HL-60 (cell line): Measurements from ENCODE around the gene FANCC.

Source experiments
- DNase-seq, 2 experiments: peaks; one replicate each; pipeline ENCODE4 v3.0.0-alpha.2; 2010 to 2020; ENCODE audit warnings: low read depth in 1 of 2, low spot score in 1 of 2
- H3K27ac ChIP-seq: fragments of 250-450 bp; sonication (Bioruptor Pico); replicated peaks from 2 replicates; pipeline ENCODE4 v1.5.1; 2020; ENCODE audit warnings: mild to moderate bottlenecking, moderate library complexity
- H3K27me3 ChIP-seq: fragments of 250-450 bp; sonication (Bioruptor Pico); 2 replicates; pipeline ENCODE4 v1.5.1; 2021; ENCODE audit warnings: mild to moderate bottlenecking, moderate library complexity; ENCODE audit not compliant: insufficient read depth, poor library complexity, severe bottlenecking
- H3K4me3 ChIP-seq: replicated peaks from 2 replicates; pipeline ENCODE4 v1.5.1; 2011; ENCODE audit warnings: mild to moderate bottlenecking, control low read depth, low read length; ENCODE audit not compliant: insufficient read depth
- GABPA ChIP-seq: IDR thresholded peaks from 2 replicates; pipeline ENCODE4 v1.6.1; 2012; ENCODE audit warnings: low read depth
- POLR2AphosphoS5 ChIP-seq: IDR thresholded peaks from 2 replicates; pipeline ENCODE4 v1.6.1; 2012; ENCODE audit warnings: low read depth
- SPI1 ChIP-seq: IDR thresholded peaks from 2 replicates; pipeline ENCODE4 v1.6.1; 2012; ENCODE audit warnings: low read depth, mild to moderate bottlenecking, borderline replicate concordance
- TF ChIP-seq, protein P1 (sequence below): IDR thresholded peaks from 2 replicates; pipeline ENCODE4 v1.6.1; 2012; ENCODE audit warnings: low read depth; ENCODE audit not compliant: insufficient replicate concordance
- TF ChIP-seq, protein P2 (sequence below): IDR thresholded peaks from one replicate; pipeline ENCODE4 v1.5.1; 2011; ENCODE audit warnings: low read length, control low read depth, inconsistent platforms; ENCODE audit not compliant: insufficient read depth

Gene FANCC

DNA sequence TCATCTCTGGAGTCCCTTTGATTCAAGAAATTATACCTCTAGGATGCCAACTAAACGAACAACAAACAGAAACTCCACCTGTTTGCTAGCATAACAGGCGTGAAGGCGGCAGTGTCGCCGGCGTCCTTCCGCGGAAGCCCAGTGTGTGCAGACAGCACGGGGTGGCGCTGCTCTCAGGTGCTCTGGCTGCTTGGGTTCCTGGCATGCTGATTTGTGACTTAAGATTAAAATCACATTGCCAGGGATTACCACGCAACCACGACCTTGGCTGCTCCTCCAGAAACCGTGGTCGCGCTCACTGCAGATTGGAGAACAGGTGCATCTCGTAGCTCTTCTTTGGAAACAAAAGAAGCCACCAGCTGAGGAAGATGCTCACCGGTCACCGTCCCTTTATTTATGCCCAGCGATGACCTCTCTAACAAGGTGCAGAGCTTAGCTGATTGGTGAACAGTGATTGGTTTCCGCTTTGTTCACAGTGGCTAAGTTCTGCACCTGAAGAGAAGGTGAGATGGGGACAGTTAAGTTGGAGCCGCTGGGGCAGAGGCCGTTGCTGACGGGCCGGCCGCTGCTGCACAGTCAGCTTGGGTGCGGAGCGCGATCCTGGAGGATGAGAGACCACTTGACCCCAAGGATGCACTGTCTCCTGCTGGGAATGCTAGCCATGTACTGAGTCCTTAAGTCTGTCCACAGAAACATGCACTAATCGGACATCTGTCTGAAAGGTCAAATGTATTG is 232.3 kb downstream of the FANCC start:
- DNase-seq: no peak
- Histone ChIP-seq H3K27me3 (no peaks in the 10 kb centered on the region), H3K4me3 (no peak overlapping the region), H3K27ac (no peak overlapping the region)
- TF ChIP-seq SPI1 (no peak), POLR2AphosphoS5 (no peak), GABPA (no peak)
- TF ChIP-seq, protein P1, sequence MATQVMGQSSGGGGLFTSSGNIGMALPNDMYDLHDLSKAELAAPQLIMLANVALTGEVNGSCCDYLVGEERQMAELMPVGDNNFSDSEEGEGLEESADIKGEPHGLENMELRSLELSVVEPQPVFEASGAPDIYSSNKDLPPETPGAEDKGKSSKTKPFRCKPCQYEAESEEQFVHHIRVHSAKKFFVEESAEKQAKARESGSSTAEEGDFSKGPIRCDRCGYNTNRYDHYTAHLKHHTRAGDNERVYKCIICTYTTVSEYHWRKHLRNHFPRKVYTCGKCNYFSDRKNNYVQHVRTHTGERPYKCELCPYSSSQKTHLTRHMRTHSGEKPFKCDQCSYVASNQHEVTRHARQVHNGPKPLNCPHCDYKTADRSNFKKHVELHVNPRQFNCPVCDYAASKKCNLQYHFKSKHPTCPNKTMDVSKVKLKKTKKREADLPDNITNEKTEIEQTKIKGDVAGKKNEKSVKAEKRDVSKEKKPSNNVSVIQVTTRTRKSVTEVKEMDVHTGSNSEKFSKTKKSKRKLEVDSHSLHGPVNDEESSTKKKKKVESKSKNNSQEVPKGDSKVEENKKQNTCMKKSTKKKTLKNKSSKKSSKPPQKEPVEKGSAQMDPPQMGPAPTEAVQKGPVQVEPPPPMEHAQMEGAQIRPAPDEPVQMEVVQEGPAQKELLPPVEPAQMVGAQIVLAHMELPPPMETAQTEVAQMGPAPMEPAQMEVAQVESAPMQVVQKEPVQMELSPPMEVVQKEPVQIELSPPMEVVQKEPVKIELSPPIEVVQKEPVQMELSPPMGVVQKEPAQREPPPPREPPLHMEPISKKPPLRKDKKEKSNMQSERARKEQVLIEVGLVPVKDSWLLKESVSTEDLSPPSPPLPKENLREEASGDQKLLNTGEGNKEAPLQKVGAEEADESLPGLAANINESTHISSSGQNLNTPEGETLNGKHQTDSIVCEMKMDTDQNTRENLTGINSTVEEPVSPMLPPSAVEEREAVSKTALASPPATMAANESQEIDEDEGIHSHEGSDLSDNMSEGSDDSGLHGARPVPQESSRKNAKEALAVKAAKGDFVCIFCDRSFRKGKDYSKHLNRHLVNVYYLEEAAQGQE: no peak
- TF ChIP-seq, protein P2, sequence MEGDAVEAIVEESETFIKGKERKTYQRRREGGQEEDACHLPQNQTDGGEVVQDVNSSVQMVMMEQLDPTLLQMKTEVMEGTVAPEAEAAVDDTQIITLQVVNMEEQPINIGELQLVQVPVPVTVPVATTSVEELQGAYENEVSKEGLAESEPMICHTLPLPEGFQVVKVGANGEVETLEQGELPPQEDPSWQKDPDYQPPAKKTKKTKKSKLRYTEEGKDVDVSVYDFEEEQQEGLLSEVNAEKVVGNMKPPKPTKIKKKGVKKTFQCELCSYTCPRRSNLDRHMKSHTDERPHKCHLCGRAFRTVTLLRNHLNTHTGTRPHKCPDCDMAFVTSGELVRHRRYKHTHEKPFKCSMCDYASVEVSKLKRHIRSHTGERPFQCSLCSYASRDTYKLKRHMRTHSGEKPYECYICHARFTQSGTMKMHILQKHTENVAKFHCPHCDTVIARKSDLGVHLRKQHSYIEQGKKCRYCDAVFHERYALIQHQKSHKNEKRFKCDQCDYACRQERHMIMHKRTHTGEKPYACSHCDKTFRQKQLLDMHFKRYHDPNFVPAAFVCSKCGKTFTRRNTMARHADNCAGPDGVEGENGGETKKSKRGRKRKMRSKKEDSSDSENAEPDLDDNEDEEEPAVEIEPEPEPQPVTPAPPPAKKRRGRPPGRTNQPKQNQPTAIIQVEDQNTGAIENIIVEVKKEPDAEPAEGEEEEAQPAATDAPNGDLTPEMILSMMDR: no peak

DNA sequence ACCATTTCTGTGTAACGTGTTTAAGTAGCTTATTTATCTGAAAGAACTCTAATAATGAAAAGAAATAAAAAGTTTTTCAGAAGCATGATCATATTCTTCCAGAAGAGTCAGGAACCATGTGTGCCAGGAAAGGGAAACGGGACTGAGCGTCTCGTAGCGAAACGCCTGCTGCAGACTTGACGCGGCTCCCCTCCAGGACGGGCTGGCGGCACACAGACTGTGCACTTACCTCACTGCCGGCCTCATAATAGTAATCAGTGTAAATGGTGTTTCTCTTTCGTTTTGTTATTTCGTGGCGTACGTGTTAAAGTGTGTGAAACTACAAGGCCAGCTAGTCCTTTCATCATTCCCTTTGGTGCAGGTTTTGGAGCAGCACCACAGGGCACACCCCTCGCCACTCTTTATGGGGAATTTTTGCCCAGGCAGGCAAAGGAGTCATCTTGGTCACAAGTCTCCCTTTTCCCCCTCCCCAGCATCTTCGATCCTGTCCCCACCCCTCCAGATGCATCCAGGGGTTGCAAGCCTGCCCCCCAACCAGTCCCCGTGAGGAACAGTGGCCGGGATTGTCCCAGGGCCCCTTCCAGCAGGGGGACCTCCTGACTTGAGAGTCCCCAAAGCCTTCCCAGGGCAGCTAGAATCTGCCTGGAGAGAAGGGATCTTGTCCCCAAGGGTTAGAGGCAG is 233.1 kb downstream of the FANCC start:
- TF ChIP-seq, protein P2: no peak
- TF ChIP-seq, protein P1: no peak
- no peak for TF ChIP-seq SPI1
- TF ChIP-seq GABPA: no peak
- no peak for TF ChIP-seq POLR2AphosphoS5
- Histone ChIP-seq H3K27me3 (no peaks in the 10 kb centered on the region), H3K27ac (no peak overlapping the region), H3K4me3 (no peak overlapping the region)
- DNase-seq: no peak

DNA sequence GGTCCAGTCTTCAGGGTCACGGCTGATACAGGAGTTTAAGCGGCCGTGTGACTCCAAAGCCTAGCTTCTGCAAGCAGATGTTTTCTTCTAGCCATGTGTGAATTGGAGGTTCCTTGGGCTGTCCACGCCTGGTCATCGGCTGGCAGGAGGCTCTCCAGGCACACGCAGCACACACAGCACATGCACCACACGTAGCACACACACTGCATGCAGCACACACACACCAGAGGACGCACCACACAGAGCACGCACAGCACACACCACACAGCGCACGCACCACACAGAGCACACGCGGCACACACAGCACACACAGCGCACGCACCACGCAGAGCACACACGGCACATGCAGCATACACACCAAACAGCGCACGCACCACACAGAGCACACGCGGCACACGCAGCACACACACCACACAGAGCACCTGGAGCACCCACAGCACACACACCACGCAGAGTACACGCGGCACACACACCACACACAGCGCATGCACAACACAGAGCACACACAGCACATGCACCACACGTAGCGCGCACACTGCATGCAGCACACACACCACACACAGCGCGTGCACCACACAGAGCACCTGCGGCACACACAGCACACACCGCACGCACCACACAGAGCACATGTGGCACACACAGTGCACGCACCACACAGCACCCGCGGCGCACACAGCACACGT is 234.3 kb downstream of the FANCC start:
- TF ChIP-seq, protein P2: no peak
- TF ChIP-seq, protein P1: no peak
- TF ChIP-seq SPI1: no peak
- TF ChIP-seq GABPA: no peak
- no peak for TF ChIP-seq POLR2AphosphoS5
- Histone ChIP-seq H3K27me3 (no peaks in the 10 kb centered on the region), H3K4me3 (no peak overlapping the region), H3K27ac (no peak overlapping the region)
- DNase-seq: no peak
